Measurements from ENCODE around the gene ARMC7.

Gene ARMC7

DNA sequence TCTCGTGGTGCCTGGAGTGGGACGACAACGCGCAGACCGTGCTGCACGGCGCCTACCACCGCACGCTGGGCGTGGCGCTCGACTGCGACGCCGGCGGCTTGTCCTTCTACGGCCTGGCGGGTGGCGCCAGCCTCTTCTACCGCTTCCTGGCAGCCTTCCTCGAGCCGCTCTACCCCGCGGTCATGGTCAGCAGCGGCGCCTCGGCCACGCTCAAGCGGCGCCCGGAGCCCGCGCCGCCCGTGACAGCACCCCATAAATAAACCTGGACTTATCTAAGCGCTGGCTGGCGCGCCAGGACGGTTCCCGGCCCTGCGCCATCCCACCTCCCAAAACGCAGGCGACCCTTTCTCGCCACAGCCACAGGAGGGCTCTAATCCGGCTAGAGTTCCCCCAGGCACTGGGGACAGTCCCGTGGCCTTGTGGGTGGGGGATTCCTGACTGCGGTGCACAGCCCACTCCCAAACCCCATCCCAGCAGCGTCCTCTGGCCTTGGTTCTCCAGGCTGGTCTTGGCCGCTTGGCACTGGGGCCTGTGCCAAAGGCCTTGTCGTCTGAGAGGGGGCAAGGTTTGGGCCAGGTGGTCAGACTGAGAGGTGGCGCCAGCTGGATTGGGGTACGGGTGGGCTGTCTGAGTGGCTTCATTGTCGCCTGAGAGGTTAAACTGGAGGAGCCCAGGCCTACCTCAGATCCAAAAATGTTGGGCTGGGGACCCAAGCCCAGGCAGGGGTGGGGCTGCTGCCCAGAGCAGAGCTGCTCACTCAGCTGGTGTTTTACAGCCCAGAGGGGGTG is 32.1 kb upstream of the ARMC7 start:
- peak in 1 of 3 donors; percentile 44 for DNase-seq (ENCODE audit: low read depth in 2 of 3, low spot score in 1 of 3)

DNA sequence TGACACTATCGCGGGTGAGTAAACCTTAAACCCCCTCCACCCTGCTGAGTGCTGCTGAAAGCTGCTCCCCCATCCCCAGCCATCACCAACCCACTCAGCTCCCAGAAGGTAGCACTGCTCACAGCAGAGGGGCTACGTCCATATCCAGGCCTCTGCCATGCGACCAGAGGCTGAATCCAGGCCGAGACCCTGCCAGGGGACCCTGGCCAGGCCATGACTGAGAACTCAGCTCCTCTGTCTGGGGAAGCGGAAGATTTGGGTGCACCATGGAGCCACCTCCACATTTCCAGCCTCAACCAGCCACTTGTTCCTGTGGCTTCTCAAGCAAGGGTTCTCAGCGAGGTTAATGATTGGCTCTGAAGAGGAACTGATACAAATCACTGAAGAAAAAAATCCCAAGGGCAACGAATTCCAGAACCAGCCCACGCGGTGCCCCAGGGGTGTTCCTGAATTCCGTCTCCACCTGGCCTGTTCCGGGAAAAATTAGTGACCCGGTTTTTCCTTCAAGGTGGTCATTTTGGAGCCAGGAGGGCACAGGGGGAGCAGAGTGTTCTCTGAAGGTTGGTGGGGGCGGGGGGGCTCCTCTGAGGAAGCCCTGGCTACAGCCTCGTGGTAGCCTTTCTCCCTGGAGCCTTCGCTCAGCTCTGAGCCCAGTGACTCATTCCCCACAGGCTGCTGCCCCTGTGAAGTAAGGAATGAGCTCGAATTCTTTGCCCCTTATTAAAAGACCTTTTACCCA is 31.3 kb upstream of the ARMC7 start:
- DNase-seq (ENCODE audit: low read depth in 2 of 3, low spot score in 1 of 3): no peak

DNA sequence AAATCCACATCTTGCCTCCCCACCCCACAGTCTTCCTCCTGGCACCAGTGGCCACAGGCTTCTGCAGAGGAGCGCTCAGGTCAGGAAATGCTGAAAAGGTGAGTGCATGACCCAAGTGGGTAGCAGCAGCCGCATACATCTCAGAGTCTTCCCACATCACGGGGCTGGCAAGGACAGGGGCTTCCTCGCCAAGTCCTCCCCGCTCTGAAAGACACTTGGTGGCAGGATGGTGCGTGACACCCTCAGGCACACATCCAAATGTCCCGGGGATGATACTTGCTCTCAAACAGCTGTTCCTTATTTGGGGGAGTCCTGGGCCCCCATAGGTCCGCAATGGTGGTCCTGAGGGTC is 30.8 kb upstream of the ARMC7 start:
- no peak for DNase-seq (ENCODE audit: low read depth in 2 of 3, low spot score in 1 of 3)

DNA sequence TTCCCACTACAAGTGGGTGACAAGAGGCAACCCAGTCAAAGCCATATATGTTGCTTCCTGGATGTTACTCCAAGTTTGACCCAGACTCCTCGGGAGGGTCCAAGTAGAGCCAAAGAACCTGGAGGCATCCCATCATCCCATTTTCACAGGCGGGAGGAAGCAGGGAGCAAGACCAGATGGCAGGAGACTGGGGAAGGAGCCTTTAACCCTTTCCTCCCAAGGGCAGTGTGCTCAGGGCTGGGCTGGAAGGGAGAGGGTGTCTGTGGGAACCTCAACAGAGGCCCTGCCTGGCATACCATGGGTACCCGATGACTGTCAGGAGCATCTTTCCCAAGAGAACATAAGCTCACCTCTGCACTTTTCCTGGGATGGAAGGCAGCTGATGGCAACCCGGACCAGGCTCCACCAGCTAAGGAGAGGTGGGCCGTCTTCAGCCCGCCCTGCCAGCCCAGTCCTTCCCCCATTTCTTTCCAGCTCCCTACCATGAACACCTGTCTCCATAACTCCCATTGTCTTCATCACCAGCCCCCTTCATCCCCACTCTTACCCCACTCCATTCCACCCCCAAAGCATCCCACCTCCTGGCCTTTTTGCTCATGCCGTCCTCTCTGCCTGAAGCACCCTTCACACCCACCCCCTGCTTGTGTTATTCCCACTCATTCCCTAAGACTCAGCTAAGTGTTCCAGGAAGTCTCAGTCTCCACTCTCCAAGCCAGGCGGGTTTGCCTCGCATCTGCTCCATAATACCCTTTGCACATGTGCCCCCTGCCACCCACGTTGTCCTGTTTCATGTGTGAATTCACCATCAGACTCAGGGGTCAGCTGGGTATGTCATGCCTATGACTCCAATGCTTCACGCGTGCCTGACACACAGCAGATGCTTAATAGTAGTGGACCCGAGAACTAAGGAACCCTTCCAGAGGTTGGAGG is 27.9 kb upstream of the ARMC7 start:
- DNase-seq (ENCODE audit: low read depth in 2 of 3, low spot score in 1 of 3): no peak

DNA sequence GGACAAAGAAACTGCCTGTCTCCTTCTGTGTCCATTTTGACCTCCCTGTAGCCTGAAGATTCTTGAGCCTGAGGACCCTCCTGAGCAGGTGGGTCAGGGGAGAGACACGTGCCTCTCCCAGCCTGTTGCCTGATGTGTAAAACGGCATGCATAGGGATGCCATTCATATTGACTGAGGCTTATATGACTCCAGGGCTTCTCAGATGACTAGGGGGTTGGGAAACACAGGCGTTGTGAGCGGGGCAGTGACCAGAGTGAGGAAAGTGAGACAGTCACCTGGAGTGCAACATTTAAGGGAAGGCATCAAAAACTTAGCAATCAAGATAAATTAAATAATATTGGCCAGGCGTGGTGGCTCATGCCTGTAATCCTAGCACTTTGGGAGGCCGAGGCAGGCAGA is 27.1 kb upstream of the ARMC7 start:
- DNase-seq (ENCODE audit: low read depth in 2 of 3, low spot score in 1 of 3): no peak

DNA sequence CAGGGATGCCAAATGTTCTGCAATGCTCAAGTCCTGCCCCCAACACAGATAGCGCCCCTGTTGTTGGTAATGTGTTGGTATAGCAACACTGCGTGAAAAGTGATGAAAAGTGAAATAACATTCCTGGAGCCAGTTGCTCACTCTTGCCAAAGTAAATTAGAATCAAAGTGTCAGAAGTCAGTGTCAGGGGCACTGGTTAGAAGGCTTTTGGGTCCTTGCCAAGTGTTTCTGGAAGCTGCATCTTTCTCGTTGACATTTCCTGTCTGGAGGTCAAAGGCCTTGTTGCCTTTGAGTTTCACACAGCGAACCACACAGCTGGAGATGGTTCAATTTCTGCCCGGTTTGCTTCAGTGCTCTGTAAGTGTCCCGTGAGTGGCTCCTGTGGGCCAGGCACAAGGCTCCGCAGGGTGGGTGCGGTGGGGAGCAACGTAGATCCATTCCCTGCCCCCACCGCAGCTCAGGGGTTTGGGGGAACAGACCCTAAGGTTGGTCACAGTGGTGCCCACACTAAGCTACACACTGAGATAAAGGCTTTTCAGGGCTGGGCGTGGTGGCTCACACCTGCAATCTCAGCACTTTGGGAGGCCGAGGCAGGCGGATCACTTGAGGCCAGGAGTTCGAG is 25.6 kb upstream of the ARMC7 start:
- DNase-seq (ENCODE audit: low read depth in 2 of 3, low spot score in 1 of 3): no peak

DNA sequence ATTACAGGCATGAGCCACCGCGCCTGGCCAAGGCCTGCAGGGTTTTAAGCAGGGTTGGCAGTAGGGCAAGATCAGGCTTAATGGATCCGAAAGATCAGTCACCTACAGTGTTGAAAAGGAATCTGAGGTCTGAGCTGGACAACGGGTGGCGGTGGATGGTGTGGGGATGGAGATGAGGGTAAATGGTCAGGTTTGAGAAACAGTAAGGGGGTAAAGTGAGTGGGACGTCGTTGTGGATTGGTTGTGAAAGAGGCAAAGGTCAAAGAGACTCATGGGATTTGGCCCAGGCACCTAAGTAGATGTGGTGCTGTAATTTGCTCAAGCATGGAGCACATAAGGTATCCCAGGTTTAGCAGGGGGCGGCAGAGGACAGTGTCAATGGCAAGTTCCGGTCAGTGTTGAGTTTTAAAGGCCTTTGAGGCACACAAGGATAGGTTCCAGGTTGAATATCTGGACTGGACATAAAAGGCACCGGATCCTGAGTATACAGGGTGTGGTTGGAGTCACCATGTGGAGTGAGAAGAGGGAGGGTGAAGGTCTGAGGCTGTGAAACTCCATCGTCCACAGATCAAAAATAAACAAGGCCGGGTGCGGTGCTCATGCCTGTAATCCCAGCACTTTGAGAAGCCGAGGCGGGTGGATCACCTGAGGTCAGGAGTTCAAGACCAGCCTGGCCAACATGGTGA is 23.1 kb upstream of the ARMC7 start:
- DNase-seq (ENCODE audit: low read depth in 2 of 3, low spot score in 1 of 3): no peak

DNA sequence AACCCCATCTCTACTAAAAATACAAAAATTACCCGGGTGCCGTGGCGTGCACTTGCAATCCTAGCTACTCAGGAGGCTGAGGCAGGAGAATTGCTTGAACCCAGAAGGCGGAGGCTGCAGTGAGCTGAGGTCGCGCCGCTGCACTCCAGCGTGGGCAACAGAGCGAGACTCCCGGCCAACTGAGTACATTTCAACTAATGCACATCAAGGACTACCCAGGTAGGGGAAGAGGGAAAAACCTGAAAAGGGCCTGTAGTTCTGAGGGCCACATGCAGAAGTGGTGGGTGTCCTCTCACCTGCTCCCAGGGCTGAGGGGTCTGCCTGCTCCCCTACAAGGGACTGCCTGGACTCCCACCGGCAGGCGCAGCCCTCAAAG is 22.6 kb upstream of the ARMC7 start:
- no peak for DNase-seq (ENCODE audit: low read depth in 2 of 3, low spot score in 1 of 3)

DNA sequence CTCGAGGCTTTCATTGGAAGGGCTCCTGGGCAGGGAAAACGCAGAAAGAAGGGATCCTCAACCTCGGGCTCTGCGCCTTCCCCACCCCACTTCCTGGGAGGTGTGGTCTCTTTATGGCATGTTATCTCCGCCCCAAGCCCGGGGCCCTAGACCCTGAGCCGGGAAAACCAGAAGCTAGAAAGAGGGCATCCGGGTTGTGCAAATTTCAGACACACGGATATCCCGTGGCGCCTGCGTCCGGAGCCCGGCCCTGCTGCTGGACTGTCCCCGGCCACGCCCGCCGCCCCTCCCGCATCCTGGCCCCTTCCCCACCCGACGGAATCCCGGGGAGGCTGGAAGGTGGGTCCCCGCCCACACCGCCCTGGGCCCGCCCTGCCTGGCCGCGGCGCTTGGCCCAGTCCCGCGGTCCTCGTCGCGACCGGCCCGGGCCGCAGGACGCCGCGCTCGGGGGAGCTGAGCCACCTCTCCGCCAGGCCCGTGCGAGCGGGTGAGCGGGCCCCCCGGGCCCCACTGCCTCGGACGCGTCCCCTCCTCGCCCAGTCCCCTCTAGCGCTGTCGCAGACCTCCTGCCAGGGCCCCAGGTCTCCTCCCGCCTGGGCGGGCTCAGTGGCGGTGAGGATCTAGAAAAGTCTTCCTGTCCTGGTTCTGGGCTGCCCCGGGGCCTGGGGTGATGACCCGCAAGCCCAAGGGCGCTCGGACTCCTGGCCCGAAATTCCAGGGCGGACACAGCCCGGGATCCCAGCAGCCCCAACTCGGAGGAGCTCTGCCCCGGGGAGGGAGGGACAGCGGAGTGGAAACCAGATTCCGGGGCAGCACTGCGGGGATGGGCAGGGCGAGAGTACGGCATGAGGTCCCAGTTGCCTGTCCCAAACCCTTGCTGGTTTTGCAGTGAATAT is 22.0 kb upstream of the ARMC7 start, which contains the start of gene SLC16A5:
SLC16A5 (plus strand) TSS at position 397 of the 896 bp plus-strand sequence. CDS start 5,683 bp downstream, outside the sequence.
- no peak for DNase-seq (ENCODE audit: low read depth in 2 of 3, low spot score in 1 of 3)

DNA sequence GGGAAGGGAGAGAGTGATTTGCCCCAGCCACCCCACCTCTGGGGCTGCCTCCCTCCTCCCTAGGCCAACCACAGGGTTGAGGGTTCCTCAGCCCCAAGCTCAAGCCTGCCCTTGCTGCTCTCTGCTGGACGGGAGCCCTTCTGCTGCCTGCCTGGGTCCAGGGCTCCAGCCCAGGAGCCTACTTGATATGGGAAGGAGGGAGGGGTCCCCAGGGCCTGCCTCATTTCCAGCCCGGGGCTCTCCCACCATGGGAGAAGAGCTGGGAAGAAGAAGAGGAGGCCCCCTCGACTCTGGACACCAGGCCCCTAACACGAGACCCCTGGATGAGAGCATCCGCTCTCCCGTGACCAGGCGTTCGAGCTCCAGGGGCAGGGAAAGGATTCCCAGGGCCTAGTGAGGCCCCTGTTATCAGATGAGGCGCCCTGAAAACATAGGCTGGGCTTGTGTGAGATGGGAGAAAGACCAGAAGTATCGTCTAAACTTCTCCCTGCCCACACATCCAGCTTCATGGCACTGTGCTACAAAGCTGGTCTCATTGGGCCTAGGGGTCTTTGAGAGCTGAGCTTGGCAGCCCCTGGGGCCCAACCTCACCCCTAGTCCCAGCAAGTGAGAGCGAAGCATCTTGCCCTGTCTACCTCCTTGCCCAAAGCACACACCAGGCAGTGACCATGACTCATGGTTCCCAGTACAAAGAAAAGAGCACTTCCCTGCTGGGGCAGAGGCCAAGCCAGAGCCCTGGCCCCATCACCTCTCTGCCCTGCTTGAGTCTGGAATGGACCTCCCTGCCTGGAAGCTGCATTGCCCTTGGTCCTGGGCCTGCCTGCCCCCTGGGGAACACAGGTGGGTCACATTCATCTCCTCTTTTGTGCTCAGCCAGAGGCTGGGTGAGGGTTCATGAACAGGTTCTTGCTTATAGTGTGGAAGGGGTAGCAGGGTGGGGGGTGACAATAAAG is 21.0 kb upstream of the ARMC7 start:
- DNase-seq (ENCODE audit: low read depth in 2 of 3, low spot score in 1 of 3): no peak

DNA sequence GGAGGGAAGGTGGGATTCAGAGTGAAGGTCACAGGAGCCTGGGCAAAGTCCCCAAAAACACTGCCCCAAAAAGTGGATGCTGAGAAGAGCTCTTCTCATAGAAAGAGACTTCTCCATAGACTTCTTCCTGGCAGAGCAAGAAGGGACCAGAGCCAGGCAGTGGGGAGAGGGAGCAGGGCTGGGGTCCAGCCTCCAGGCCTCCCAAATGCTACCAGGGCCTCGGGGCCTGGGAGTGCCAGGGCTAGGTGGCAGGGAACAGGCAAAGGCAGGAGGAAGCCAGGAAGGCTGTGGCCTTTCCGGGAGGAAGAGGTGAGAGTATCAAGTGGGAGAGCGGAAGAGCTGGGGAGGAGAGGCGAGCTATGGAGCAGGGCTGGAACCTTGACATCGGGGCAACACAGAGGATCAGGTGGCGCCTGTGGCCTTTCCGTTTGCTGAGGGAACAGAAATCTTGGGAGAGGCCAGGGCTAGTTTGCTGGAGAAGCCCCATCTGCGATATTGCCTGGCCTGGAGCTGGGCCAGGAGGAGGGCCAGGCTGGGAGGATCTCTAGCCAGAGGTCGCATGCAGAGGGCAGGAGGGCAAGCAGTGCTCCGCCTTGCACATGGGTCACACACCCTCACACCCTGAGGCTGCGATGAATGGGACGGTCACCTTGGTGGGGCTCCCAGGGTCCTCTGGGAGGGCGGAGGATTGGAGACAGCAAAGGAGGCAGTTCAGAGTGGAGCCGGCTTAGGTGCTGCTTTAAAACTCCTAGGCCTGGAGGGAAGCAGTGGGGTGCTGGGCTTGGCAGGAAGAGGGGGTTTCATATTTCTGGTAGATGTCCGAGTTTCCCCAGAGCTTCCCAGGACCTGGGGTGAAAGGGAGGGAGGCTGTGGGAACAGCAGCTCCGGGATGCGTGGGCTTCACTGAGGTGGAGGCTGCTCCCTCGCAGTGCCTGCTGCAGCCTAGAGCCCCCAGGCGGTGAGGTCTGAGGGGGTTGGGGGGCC is 18.6 kb upstream of the ARMC7 start:
- DNase-seq (ENCODE audit: low read depth in 2 of 3, low spot score in 1 of 3): no peak

DNA sequence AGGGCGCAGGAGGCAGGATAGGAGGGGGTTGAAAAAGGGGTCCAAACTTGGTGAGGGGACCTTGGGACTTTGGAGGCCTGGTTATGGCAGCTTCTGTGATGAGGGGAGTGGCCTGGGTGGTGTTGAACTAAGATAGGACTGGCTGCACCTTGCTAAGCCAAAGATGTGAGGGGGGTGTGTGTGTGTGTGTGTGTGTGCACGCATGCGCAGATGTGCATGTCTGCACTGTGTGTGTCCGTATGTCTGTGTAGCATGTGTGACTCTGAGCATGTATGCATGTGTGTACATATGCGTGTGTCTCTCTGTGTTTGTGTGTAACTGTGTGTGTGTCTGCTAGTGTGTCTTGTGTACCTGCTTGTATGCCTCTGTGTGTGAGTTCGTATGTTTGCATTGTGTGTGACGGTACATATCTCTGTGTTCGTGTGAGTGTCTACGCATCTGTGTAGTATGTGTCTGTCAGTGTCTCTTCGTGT is 17.9 kb upstream of the ARMC7 start:
- no peak for DNase-seq (ENCODE audit: low read depth in 2 of 3, low spot score in 1 of 3)

DNA sequence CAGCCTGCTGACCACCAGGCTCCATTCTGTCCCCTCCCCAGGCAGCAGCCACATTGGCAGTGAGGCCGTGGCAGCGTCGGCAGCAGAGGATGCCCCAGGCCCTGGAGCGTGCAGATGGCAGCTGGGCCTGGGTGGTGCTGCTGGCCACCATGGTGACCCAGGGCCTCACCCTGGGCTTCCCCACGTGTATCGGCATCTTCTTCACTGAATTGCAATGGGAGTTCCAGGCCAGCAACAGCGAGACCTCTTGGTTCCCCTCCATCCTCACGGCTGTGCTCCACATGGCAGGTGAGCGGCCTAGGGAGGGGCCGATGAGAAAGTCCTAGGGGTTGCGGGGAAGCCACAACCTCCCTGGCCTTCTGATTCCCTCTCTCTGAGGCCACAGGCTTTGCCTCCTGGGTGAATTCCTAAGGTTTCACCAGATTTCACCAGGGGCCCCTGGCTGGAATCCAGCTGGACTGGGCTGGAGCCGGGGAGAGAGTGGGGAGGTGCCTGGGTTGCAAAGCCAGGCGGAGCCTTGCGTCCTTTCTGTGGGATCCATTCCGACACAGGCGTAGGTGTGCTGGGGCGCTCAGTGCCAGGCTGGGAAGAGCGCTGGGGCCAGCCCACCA is 16.1 kb upstream of the ARMC7 start:
- DNase-seq (ENCODE audit: low read depth in 2 of 3, low spot score in 1 of 3): no peak

DNA sequence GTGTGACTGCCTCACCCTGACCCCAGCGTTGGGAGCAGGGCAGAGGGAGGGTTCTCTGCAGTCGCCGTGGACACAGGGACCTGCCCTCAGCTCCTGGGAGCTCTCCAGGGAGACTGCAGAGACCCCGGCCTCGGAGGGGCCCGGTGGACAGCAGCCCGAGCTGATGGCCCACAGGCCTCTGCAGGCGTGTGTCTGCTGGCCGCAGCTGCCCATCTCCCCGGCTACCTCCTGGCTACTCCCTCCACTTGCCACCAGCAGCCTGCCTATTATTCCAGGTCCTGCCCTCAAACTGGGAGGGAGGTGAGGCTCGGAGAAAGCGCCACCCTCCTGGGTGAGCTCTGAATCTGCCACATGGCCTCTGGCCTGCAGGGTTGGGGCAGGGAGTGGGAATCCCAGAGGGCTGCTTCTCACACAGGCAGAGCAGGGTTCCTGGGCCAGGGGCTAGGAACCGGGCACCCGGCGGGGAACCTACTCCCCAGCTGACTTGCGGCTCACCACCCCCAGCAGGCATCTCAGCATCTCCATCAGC is 14.8 kb upstream of the ARMC7 start:
- DNase-seq (ENCODE audit: low read depth in 2 of 3, low spot score in 1 of 3): no peak

DNA sequence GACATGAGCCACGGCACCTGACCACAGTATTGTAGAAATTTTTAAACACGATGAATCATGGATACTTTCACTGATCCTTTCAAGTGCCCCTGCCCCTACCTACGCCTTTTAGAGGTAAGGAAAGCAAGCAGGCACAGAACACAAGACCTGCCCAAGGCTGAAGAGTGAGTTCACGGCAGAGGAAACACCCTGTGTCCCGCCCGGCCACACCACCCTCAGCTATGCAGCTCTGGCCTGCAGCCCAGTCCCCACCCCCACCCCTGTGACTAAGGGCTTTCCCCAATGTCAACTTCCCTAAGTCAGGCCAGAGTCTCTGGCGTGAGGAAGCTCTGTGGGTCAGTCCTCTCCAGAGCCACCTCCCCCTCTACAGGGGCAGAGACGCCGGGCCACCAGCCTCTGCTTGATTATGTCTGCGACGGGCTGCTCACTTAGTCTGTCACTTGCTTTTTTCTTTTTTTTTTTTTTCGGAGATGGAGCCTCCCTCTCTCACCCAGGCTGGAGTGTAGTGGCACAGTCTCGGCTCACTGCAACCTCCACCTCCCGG is 13.6 kb upstream of the ARMC7 start:
- no peak for DNase-seq (ENCODE audit: low read depth in 2 of 3, low spot score in 1 of 3)

DNA sequence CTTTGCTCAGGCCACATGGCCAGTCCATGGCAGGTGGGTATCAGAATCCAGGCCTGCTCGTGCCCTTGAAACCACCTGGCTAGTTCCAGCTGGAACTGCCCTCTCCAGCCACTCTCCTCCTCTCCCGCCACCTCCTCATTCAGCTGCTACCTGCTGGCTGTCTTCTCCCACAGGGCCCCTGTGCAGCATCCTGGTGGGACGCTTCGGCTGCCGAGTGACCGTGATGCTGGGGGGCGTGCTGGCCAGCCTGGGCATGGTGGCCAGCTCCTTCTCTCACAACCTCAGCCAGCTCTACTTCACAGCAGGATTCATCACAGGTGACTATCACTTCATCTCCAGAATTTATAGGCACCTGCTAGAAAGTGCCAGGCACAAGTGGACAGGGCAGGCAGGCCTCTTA is 11.9 kb upstream of the ARMC7 start:
- DNase-seq (ENCODE audit: low read depth in 2 of 3, low spot score in 1 of 3): no peak
